Measurements from ENCODE around the gene CR1L.
"Not testable (repeated sequence)": the region's sequence is repeated elsewhere in the genome, so short reads cannot be mapped to it uniquely, and the experiment has no call there.

The CR1L gene

GRCh38 chr1:207682872-207683434 is 38.0 kb downstream of the CR1L start:
- DNase-seq (ENCODE audit: low spot score) = not testable (repeated sequence)

GRCh38 chr1:207690551-207690950 is 45.6 kb downstream of the CR1L start:
- not testable (repeated sequence) for DNase-seq (ENCODE audit: low spot score)

GRCh38 chr1:207691010-207691409 is 46.1 kb downstream of the CR1L start:
- no peak for DNase-seq (ENCODE audit: low spot score)

- no peak for DNase-seq (ENCODE audit: low spot score)
These were observed 46.9 kb downstream of the CR1L start for GRCh38 chr1:207691841-207692240.

- DNase-seq (ENCODE audit: low spot score) = not testable (repeated sequence)
These were observed 47.4 kb downstream of the CR1L start for GRCh38 chr1:207692291-207692690.

- no peak for DNase-seq (ENCODE audit: low spot score)
These were observed 51.0 kb downstream of the CR1L start for GRCh38 chr1:207695891-207696290.

- peak; percentile 72 for DNase-seq (ENCODE audit: low spot score)
These were observed 54.0 kb downstream of the CR1L start for GRCh38 chr1:207698822-207699483.

GRCh38 chr1:207702317-207702716 is 57.4 kb downstream of the CR1L start:
- no peak for DNase-seq (ENCODE audit: low spot score)

GRCh38 chr1:207703712-207704111 is 58.8 kb downstream of the CR1L start:
- DNase-seq (ENCODE audit: low spot score) = no peak

GRCh38 chr1:207708004-207708403 is 63.1 kb downstream of the CR1L start:
- DNase-seq (ENCODE audit: low spot score) = not testable (repeated sequence)

- DNase-seq (ENCODE audit: low spot score) = peak; percentile 6
These were observed 66.4 kb downstream of the CR1L start for GRCh38 chr1:207711285-207711684.

- DNase-seq (ENCODE audit: low spot score) = not testable (repeated sequence)
These were observed 67.8 kb downstream of the CR1L start for GRCh38 chr1:207712701-207713100.

GRCh38 chr1:207713529-207713928 is 68.6 kb downstream of the CR1L start:
- no peak for DNase-seq (ENCODE audit: low spot score)

GRCh38 chr1:207719234-207719633 is 74.3 kb downstream of the CR1L start:
- no peak for DNase-seq (ENCODE audit: low spot score)

- DNase-seq (ENCODE audit: low spot score) = not testable (repeated sequence)
These were observed 83.4 kb downstream of the CR1L start for GRCh38 chr1:207728200-207728858.

GRCh38 chr1:207737503-207738157 is 92.7 kb downstream of the CR1L start:
- DNase-seq (ENCODE audit: low spot score) = not testable (repeated sequence)

- DNase-seq (ENCODE audit: low spot score) = not testable (repeated sequence)
These were observed 93.3 kb downstream of the CR1L start for GRCh38 chr1:207738158-207738659.

GRCh38 chr1:207740207-207740606 is 95.3 kb downstream of the CR1L start:
- no peak for DNase-seq (ENCODE audit: low spot score)

GRCh38 chr1:207742850-207743555 is 98.1 kb downstream of the CR1L start:
- DNase-seq (ENCODE audit: low spot score) = no peak

GRCh38 chr1:207744000-207744534 is 99.1 kb downstream of the CR1L start:
- DNase-seq (ENCODE audit: low spot score) = no peak

GRCh38 chr1:207745285-207745684 is 100.4 kb downstream of the CR1L start:
- no peak for DNase-seq (ENCODE audit: low spot score)
